HepG2 (cell line): Measurements from ENCODE around the gene SLC6A17. TPM values are rescaled to one million over a fixed set of nuclear protein-coding genes. Genes with fewer than 3 reads are reported as not detected.

Source experiments
- BCL6 ChIP-seq: IDR thresholded peaks from 2 replicates; pipeline ENCODE4 v1.6.1; 2016; ENCODE audit warnings: missing genetic modification reagents, missing compliant biosample characterization
- IKZF1 ChIP-seq: fragments of 450-650 bp; IDR thresholded peaks from 2 replicates; pipeline ENCODE4 v1.7.1; 2016
- KLF12 ChIP-seq: sonication (generic); formaldehyde crosslinking; IDR thresholded peaks from 2 replicates; pipeline ENCODE4 v1.4.0; 2020; ENCODE audit warnings: missing genetic modification reagents, borderline replicate concordance
- MXD3 ChIP-seq: IDR thresholded peaks from 2 replicates; pipeline ENCODE4 v1.6.1; 2016; ENCODE audit warnings: mild to moderate bottlenecking, missing biosample characterization, missing genetic modification reagents
- NRL ChIP-seq: sonication (generic); formaldehyde crosslinking; IDR thresholded peaks from 2 replicates; pipeline ENCODE4 v1.5.0; 2020; ENCODE audit warnings: missing genetic modification reagents, mild to moderate bottlenecking, moderate library complexity, borderline replicate concordance
- TP53 ChIP-seq: sonication (generic); formaldehyde crosslinking; conservative IDR thresholded peaks from 2 replicates; pipeline ENCODE4 v1.4.0; 2020; ENCODE audit warnings: missing genetic modification reagents
- ZBED4 ChIP-seq: sonication (generic); formaldehyde crosslinking; IDR thresholded peaks from 2 replicates; pipeline ENCODE4 v1.4.0; 2020; ENCODE audit warnings: missing genetic modification reagents, borderline replicate concordance
- ZNF205 ChIP-seq: IDR thresholded peaks from 2 replicates; pipeline ENCODE4 v1.6.1; 2018; ENCODE audit warnings: missing biosample characterization, missing genetic modification reagents
- ZNF317 ChIP-seq: sonication (generic); formaldehyde crosslinking; IDR thresholded peaks from 2 replicates; pipeline ENCODE4 v1.5.0; 2020; ENCODE audit warnings: mild to moderate bottlenecking, missing genetic modification reagents
- ZNF407 ChIP-seq: sonication (generic); formaldehyde crosslinking; IDR thresholded peaks from one replicate; pipeline ENCODE4 v1.5.1; 2020; ENCODE audit warnings: mild to moderate bottlenecking, missing genetic modification reagents; ENCODE audit errors: not compliant biosample characterization
- ZNF724P ChIP-seq: sonication (generic); formaldehyde crosslinking; IDR thresholded peaks from 2 replicates; pipeline ENCODE4 v1.8.0; 2022; ENCODE audit warnings: missing genetic modification reagents, borderline replicate concordance
- polyA plus RNA-seq, 8 experiments: library from polyadenylated mRNA; depleted of rRNA in 3 of 8; stranded (reverse) in 7 of 8; unstranded in 1 of 8; fragments of >200 nt; fragmentation: Illumina TruSeq in 4 of 8; extraction: Trizol in 4 of 8; gene quantifications; 2 replicates each; pipeline versions ENCODE4 v1.2.1 to v1.2.3, GENCODE V29; 2011 to 2016; ENCODE audit warnings: low read depth in 4 of 8, missing spikeins in 1 of 8, mixed read lengths in 1 of 8; ENCODE audit not compliant: insufficient read depth in 1 of 8
- total RNA-seq, 5 experiments: library from RNA; depleted of rRNA; stranded (reverse); fragments of >200 nt; fragmentation: Illumina TruSeq; extraction: Trizol; gene quantifications; 2 replicates each; pipeline ENCODE4 v1.2.3, GENCODE V29; 2016; ENCODE audit warnings: low read depth in 1 of 5
- TF ChIP-seq, protein P1 (sequence below): sonication (generic); formaldehyde crosslinking; IDR thresholded peaks from 2 replicates; pipeline ENCODE4 v1.5.1; 2020; ENCODE audit warnings: missing genetic modification reagents, mild to moderate bottlenecking, borderline replicate concordance

The SLC6A17 gene
- total and polyA plus RNA-seq, 2 of the 13 experiments (the other 11 are each of a cell fraction or from before 2014, with no cell fraction given): not detected

DNA sequence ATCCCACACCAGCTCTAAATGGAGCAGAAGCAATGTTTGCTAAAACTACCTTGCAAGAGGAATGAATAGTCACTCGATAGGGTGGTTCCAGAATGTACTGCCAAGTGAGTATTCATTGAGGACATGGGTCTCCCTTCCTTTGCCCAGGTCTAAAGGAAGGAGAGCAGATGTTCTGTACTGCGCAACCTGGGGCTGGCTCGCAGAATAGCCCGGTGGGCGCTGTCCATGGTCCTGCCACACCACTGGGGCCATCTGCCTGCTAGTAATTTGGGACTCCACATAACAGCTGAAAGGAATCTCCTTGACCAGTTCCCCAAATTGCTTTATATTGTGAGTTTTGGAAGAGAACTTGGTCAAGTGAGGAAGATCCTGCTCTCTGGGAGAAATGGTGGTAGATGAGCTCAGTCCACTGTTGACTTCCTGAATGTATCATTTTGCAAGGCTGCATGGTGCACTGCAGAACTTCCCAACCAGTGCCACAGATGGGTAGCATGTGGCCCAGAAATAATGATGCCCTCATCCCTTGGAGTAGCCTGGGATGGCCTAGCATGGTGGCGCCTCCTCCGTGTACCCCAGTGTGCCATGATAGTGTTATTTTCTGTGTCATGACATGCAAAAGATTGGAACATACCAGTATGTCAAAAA, 5.7 kb downstream of the SLC6A17 start (continued):
- TF ChIP-seq, protein P1, sequence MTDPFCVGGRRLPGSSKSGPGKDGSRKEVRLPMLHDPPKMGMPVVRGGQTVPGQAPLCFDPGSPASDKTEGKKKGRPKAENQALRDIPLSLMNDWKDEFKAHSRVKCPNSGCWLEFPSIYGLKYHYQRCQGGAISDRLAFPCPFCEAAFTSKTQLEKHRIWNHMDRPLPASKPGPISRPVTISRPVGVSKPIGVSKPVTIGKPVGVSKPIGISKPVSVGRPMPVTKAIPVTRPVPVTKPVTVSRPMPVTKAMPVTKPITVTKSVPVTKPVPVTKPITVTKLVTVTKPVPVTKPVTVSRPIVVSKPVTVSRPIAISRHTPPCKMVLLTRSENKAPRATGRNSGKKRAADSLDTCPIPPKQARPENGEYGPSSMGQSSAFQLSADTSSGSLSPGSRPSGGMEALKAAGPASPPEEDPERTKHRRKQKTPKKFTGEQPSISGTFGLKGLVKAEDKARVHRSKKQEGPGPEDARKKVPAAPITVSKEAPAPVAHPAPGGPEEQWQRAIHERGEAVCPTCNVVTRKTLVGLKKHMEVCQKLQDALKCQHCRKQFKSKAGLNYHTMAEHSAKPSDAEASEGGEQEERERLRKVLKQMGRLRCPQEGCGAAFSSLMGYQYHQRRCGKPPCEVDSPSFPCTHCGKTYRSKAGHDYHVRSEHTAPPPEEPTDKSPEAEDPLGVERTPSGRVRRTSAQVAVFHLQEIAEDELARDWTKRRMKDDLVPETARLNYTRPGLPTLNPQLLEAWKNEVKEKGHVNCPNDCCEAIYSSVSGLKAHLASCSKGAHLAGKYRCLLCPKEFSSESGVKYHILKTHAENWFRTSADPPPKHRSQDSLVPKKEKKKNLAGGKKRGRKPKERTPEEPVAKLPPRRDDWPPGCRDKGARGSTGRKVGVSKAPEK (CRISPR knock-in tag): no peak
- TF ChIP-seq ZNF407 (CRISPR knock-in tag): no peak
- no peak for TF ChIP-seq ZNF724P (CRISPR knock-in tag)
- TF ChIP-seq ZBED4 (CRISPR knock-in tag): peak; percentile 58; the same call in 1 of the 2 replicates
- TF ChIP-seq BCL6 (CRISPR knock-in tag): no peak
- no peak for TF ChIP-seq IKZF1
- TF ChIP-seq ZNF205 (CRISPR knock-in tag): no peak
- TF ChIP-seq TP53 (CRISPR knock-in tag): no peak
- no peak for TF ChIP-seq NRL
- TF ChIP-seq KLF12 (CRISPR knock-in tag): no peak
- TF ChIP-seq MXD3: 0 out of 2 replicates have a peak, but pooled peaks have one; percentile 42
- TF ChIP-seq ZNF317 (CRISPR knock-in tag): 0 out of 2 replicates have a peak, but pooled peaks have one; percentile 30
